Measurements from ENCODE around the gene LRRC47. TPM values are rescaled to one million over a fixed set of nuclear protein-coding genes. Genes with fewer than 3 reads are reported as not detected.

Gene LRRC47
- total RNA-seq, 1 donor from 2014 or later = 23.2 TPM

DNA sequence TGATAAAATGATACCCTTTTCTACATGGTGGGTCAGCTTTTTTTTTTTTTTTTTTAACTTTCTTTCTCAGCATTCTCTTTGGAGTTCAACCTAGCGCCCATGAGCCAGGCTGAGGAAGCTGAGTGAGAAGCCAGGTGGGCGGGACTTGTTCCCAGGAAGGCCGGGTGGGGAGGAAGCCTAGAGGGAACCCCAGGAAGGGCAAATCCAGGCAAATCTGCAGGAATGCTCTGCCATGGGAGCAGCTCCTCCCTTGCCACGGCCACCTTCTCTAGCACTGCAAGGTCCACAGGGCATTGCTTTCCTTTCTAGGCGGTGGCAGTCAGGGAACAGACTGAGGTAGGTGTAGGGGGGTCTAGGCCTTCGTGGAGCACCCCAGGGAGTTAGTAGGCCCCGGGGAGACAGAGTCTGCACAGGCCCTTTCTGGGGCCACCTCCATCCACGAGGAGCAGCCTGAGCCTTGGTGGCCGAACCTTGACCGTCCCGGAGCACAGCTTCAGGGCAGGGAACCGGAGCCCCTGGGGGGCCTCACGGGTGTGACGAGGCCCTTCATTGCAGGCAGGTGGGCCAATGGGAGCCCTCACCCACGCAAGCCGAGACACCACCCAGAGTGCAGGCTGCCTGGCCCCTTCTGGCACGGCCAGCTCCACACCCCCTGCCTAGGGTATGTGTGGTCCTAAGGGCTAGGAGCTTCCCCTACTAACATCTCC, 62.3 kb downstream of the LRRC47 start:
- DNase-seq (ENCODE audit: low read depth in 2 of 2) = no peak

DNA sequence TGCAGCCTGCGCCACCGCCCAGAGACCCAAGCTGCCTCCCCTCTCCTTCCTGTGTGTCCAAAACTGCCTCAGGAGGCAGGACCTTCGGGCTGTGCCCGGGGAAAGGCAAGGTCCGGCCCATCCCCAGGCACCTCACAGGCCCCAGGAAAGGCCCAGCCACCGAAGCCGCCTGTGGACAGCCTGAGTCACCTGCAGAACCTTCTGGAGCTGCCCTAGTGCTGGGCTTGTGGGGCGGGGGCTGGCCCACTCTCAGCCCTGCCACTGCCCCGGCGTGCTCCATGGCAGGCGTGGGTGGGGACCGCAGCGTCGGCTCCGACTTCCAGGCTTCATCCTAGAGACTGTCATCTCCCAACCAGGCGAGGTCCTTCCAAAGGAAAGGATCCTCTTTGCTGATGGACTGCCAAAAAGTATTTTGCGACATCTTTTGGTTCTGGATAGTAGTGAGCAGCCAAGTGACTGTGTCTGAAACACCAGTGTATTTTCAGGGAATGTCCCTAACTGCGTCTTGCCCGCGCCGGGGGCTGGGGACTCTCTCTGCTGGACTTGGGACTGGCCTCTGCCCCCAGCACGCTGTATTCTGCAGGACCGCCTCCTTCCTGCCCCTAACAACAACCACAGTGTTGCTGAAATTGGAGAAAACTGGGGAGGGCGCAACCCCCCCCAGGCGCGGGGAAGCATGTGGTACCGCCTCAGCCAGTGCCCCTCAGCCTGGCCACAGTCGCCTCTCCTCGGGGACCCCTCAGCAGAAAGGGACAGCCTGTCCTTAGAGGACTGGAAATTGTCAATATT, 63.0 kb downstream of the LRRC47 start:
- no peak for DNase-seq (ENCODE audit: low read depth in 2 of 2)

DNA sequence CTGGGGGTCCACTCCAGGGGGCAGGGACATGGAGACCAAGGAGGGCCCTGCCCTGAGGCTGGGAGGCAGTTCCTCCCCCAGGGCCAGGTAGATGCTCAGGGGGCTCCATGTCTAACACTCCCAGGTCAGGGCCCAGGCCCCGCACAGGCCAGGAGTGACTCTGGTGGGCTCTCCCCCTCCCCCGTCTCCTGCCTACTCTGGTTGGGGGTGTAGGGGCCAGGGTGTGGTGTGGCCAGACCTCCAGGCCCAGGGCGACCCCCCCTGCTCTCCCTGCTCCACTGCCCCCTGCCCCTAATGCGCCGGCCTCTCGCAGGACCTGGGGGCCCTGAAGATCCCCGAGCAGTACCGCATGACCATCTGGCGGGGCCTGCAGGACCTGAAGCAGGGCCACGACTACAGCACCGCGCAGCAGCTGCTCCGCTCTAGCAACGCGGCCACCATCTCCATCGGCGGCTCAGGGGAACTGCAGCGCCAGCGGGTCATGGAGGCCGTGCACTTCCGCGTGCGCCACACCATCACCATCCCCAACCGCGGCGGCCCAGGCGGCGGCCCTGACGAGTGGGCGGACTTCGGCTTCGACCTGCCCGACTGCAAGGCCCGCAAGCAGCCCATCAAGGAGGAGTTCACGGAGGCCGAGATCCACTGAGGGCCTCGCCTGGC, 63.7 kb downstream of the LRRC47 start:
- DNase-seq (ENCODE audit: low read depth in 2 of 2) = peak in 1 of 2 donors; percentile 14

DNA sequence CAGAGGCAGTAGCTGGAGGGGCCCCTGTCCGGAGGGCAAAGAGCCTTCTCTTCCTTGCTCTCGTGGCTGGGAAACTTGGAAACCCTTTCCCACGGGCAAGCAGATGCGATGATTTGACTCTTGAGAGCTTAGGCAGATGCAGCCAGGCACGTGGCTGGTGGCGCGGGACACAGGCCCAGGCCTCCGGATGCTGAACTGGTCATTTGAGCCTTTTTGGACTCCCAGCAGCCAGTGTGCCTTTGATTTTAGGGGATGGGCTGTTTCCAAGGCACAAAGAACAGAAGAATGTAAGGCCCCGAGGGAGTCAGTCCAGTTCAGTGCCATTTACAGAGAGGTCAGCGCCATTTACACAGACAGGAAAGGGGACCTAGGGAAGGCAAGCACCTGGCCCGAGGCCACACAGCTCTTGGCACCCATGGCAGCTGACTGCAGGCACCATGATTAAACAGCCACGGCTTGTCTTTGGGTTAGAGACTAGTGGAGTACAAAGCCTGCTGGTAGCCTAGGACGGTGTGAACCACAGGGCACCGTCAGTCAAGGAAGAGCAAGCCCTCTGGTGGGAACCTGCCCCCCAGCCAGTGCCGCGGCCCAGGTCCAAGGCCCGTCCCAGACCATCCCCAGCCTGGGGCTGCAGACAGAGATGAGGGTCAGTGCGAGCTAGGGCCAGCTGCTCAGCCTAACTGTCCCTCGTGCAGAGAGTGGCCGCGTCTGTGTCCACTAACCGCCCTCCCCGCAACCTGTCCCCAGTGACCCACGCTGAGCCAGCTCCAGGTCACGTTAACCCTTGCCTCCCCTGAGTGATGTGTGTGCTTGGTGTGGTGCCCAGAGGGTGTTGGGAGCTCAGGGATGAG, 64.5 kb downstream of the LRRC47 start:
- DNase-seq (ENCODE audit: low read depth in 2 of 2) = no peak

DNA sequence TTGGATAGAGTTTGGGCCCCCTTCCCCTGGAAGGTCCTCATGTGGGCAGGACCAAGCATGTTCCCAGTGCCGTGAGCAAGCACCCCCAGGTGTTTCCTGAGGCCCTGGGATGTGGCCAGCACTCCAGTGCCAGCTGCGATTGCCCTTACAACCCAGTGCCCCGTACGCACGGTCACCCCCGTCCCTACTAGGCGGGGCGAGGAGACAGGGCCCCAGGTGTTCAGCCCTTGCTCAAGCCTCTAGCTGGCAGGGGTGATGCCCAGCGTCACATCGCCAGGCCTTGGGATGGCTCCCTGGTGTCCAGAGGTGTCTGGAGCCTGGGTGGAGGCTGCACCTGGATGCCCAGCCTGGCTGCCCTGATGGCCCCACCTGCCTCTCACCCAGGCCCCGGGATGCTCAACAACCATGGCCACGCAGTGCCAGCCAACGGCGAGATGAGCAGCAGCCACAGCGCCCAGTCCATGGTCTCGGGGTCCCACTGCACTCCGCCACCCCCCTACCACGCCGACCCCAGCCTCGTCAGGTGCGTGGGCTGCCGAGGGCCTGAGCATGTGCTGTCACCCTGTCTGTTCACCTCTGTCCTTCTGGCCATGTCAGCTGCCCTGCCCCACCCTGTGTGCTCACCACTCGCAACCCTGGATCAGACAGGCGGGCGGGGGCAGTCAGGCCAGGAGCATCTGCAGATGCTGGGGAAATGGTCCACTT, 65.6 kb downstream of the LRRC47 start:
- DNase-seq (ENCODE audit: low read depth in 2 of 2) = no peak

DNA sequence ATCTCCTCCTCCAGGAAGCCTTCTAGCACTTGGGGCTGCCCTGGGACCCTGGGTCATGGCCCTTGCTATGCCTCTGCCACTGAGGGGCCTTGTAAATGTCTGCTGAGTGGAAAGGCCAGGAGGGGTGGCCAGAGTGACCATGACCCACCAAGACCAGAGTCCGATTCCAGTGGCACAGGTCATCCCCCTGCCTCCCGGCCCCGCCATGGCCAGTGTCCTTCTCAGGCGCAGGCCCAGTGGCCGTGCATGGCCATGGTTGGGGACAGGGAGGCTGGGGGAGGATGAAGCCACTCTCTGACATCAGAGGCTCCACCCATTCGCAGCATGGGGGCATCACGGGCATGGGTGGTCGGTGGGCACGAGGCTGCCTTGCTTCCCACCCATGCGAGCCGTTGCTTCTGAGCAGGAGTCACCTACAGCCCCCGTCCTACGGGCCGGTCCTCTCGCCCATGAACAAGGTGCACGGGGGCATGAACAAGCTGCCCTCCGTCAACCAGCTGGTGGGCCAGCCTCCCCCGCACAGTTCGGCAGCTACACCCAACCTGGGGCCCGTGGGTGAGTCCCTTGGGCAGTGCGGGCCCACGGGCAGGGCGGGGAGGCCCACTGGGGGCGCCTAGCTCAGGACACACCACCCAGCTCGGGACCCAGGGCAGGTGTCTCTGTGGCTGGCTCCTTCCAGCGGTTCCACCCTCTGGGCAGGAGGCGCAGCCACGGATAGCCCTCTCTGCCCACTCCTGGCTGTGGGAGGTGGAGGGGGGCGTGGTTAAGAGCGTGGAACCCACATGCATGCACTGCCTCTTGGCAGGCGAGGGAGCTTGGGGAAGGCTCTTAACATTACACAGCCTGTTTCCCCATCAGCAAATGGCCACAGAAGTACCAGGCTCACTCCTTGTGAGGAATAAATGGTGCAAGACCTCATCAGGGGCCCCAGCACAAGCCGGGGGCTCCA, 66.4 kb downstream of the LRRC47 start:
- DNase-seq (ENCODE audit: low read depth in 2 of 2) = no peak

Other genes starting within 250 kb of the LRRC47 start
- 53.8 and 212 TPM in 2 replicates for gene MEGF6, start 185.0 kb downstream of the LRRC47 start, total RNA-seq
- gene TPRG1L, start 171.5 kb downstream of the LRRC47 start, total RNA-seq = 26.2 and 28.6 TPM in 2 replicates
- gene WRAP73, start 146.4 kb downstream of the LRRC47 start, total RNA-seq = 11.1 and 14.7 TPM in 2 replicates
- under 0.01 TPM in 1 of 2 replicates, not detected in the other for gene TP73, start 144.0 kb downstream of the LRRC47 start, total RNA-seq
- not detected in 2 replicates for gene CCDC27, start 44.0 kb downstream of the LRRC47 start, total RNA-seq
- 0.20 and 0.87 TPM in 2 replicates for gene SMIM1, start 23.7 kb downstream of the LRRC47 start, total RNA-seq
- gene CEP104, start 60.7 kb upstream of the LRRC47 start, total RNA-seq = 12.6 and 18.7 TPM in 2 replicates
- 7.5 and 8.1 TPM in 2 replicates for gene DFFB, start 61.0 kb upstream of the LRRC47 start, total RNA-seq
- gene C1orf174, start 103.8 kb upstream of the LRRC47 start, total RNA-seq = 22.4 and 24.0 TPM in 2 replicates